Memory B cell (primary cell): Measurements from ENCODE around the gene SMAP2.

ENCODE experiments used
- ATAC-seq: fragments of 150-1000 bp; cut with Tn5 transposase; 2 replicates; pipeline ENCODE4 v1.10.0; 2021; ENCODE audit warnings: low read depth, mild to moderate bottlenecking, moderate library complexity
- DNase-seq, 2 donors: peaks; one replicate each; pipeline ENCODE4 v3.0.0; 2022; ENCODE audit warnings: low spot score in 2 of 2
- H3K27ac Mint-ChIP-seq: one replicate; pipeline ENCODE4 v1.8.0; 2022; ENCODE audit warnings: mild to moderate bottlenecking, moderate library complexity, mixed read lengths
- H3K27me3 Mint-ChIP-seq: one replicate; pipeline ENCODE4 v1.8.0; 2022; ENCODE audit warnings: mixed read lengths
- H3K36me3 Mint-ChIP-seq: one replicate; pipeline ENCODE4 v1.8.0; 2022; ENCODE audit warnings: mild to moderate bottlenecking, mixed read lengths
- H3K4me1 Mint-ChIP-seq: one replicate; pipeline ENCODE4 v1.8.0; 2022; ENCODE audit warnings: mixed read lengths
- H3K4me3 Mint-ChIP-seq: one replicate; pipeline ENCODE4 v1.8.0; 2022; ENCODE audit warnings: mild to moderate bottlenecking, moderate library complexity, mixed read lengths
- H3K9me3 Mint-ChIP-seq: one replicate; pipeline ENCODE4 v1.8.0; 2022; ENCODE audit warnings: mixed read lengths

SMAP2 gene

GRCh38 chr1:40432644-40433390, 59.3 kb downstream of the SMAP2 start:
- DNase-seq = no peak
- no peak overlapping the region for H3K27ac Mint-ChIP-seq
- no peaks in the 10 kb centered on the region for H3K27me3 Mint-ChIP-seq
- no peaks in the 10 kb centered on the region for H3K9me3 Mint-ChIP-seq
- ATAC-seq = no peak
- no peaks in the 10 kb centered on the region for H3K36me3 Mint-ChIP-seq
- H3K4me1 Mint-ChIP-seq = no peaks in the 10 kb centered on the region
- no peak overlapping the region for H3K4me3 Mint-ChIP-seq

GRCh38 chr1:40435471-40435870, 61.9 kb downstream of the SMAP2 start:
- no peak for ATAC-seq
- H3K36me3 Mint-ChIP-seq = no peaks in the 10 kb centered on the region
- H3K4me1 Mint-ChIP-seq = peaks cover 5% of the 10 kb centered on the region
- H3K4me3 Mint-ChIP-seq = no peak overlapping the region
- DNase-seq = no peak
- no peaks in the 10 kb centered on the region for H3K27me3 Mint-ChIP-seq
- no peaks in the 10 kb centered on the region for H3K9me3 Mint-ChIP-seq
- no peak overlapping the region for H3K27ac Mint-ChIP-seq

GRCh38 chr1:40435876-40436275, 62.3 kb downstream of the SMAP2 start:
- Mint-ChIP-seq H3K27me3 (no peaks in the 10 kb centered on the region), H3K4me1 (peaks cover 5% of the 10 kb centered on the region), H3K27ac (no peak overlapping the region), H3K9me3 (no peaks in the 10 kb centered on the region), H3K36me3 (no peaks in the 10 kb centered on the region), H3K4me3 (no peak overlapping the region)
- DNase-seq = no peak
- ATAC-seq = no peak

GRCh38 chr1:40438391-40439015, 65.0 kb downstream of the SMAP2 start:
- ATAC-seq = peak; percentile 70

GRCh38 chr1:40439247-40439646, 65.7 kb downstream of the SMAP2 start:
- DNase-seq (no peak), ATAC-seq (no peak)
- Mint-ChIP-seq H3K36me3 (no peaks in the 10 kb centered on the region), H3K27me3 (no peaks in the 10 kb centered on the region), H3K4me3 (no peak overlapping the region), H3K4me1 (peaks cover 5% of the 10 kb centered on the region), H3K9me3 (no peaks in the 10 kb centered on the region), H3K27ac (no peak overlapping the region)

More at GRCh38 chr1:40438391-40439015, 65.0 kb downstream of the SMAP2 start:
- peaks cover 5% of the 10 kb centered on the region for H3K4me1 Mint-ChIP-seq
- H3K36me3 Mint-ChIP-seq = no peaks in the 10 kb centered on the region
- no peak overlapping the region for H3K4me3 Mint-ChIP-seq
- no peaks in the 10 kb centered on the region for H3K9me3 Mint-ChIP-seq
- DNase-seq = peak in 1 of 2 donors; percentile 20
- H3K27ac Mint-ChIP-seq = no peak overlapping the region
- H3K27me3 Mint-ChIP-seq = no peaks in the 10 kb centered on the region

GRCh38 chr1:40449684-40450494, 76.4 kb downstream of the SMAP2 start, which contains the start of gene ZFP69B:
ZFP69B (plus strand) TSS chr1:40450476; CDS start chr1:40450962, 486 bp downstream.
- peaks cover 24% of the 10 kb centered on the region for H3K36me3 Mint-ChIP-seq
- H3K27me3 Mint-ChIP-seq = no peaks in the 10 kb centered on the region
- H3K27ac Mint-ChIP-seq = peak within 1 kb of the TSS; percentile 69
- H3K9me3 Mint-ChIP-seq = peaks cover 17% of the 10 kb centered on the region
- peak; percentile 90 for ATAC-seq
- peaks cover 15% of the 10 kb centered on the region for H3K4me1 Mint-ChIP-seq
- peak within 1 kb of the TSS; percentile 83 for H3K4me3 Mint-ChIP-seq
- DNase-seq = peak; percentile 84 to 90

GRCh38 chr1:40450495-40451237, 77.1 kb downstream of the SMAP2 start:
- H3K27me3 Mint-ChIP-seq = no peaks in the 10 kb centered on the region
- ATAC-seq (peak; percentile 26), DNase-seq (peak in 1 of 2 donors; percentile 16)
- H3K36me3 Mint-ChIP-seq = peaks cover 27% of the 10 kb centered on the region
- H3K9me3 Mint-ChIP-seq = peaks cover 18% of the 10 kb centered on the region
- peak overlapping the region; percentile 69 for H3K27ac Mint-ChIP-seq
- H3K4me3 Mint-ChIP-seq = peak overlapping the region; percentile 83
- peaks cover 15% of the 10 kb centered on the region for H3K4me1 Mint-ChIP-seq

- Mint-ChIP-seq H3K4me1 (peaks cover 15% of the 10 kb centered on the region), H3K27ac (peak overlapping the region; percentile 69), H3K4me3 (peak overlapping the region; percentile 83), H3K9me3 (peaks cover 18% of the 10 kb centered on the region), H3K27me3 (no peaks in the 10 kb centered on the region), H3K36me3 (peaks cover 30% of the 10 kb centered on the region)
- no peak for ATAC-seq
- no peak for DNase-seq
Observed at GRCh38 chr1:40451238-40451585, 77.7 kb downstream of the SMAP2 start.

- DNase-seq (no peak), ATAC-seq (no peak)
- H3K27me3 Mint-ChIP-seq = no peaks in the 10 kb centered on the region
- H3K4me3 Mint-ChIP-seq = no peak overlapping the region
- H3K9me3 Mint-ChIP-seq = peaks cover 40% of the 10 kb centered on the region
- H3K4me1 Mint-ChIP-seq = peaks cover 15% of the 10 kb centered on the region
- H3K36me3 Mint-ChIP-seq = peaks cover 62% of the 10 kb centered on the region
- H3K27ac Mint-ChIP-seq = no peak overlapping the region
Observed at GRCh38 chr1:40454873-40455272, 81.3 kb downstream of the SMAP2 start.

- Mint-ChIP-seq H3K4me1 (no peaks in the 10 kb centered on the region), H3K36me3 (peaks cover 51% of the 10 kb centered on the region), H3K27ac (no peak overlapping the region), H3K9me3 (peaks cover 35% of the 10 kb centered on the region), H3K4me3 (no peak overlapping the region), H3K27me3 (no peaks in the 10 kb centered on the region)
- DNase-seq (no peak), ATAC-seq (no peak)
Observed at GRCh38 chr1:40462956-40463590, 89.5 kb downstream of the SMAP2 start.

- Mint-ChIP-seq H3K27me3 (no peaks in the 10 kb centered on the region), H3K9me3 (peaks cover 35% of the 10 kb centered on the region), H3K4me3 (no peak overlapping the region), H3K4me1 (no peaks in the 10 kb centered on the region), H3K36me3 (peaks cover 31% of the 10 kb centered on the region), H3K27ac (no peak overlapping the region)
- no peak for DNase-seq
- ATAC-seq = no peak
Observed at GRCh38 chr1:40469327-40469726, 95.8 kb downstream of the SMAP2 start.
